Esophagus squamous epithelium (tissue), 5 donors: Measurements from ENCODE around the gene PKP4. TPM values are rescaled to one million over a fixed set of nuclear protein-coding genes. Genes with fewer than 3 reads are reported as not detected.
A peak's percentile ranks its signal among the peaks of the same experiment; 100 is the strongest.

Experiments used
- DNase-seq: peaks from one replicate; lab custom pipeline; 2025; lab: John Stamatoyannopoulos, UW
- H3K27ac ChIP-seq, 4 donors: fragments of 200-600 bp; sonication (generic); one replicate each; pipeline ENCODE4 v1.5.1; 2016 to 2019; ENCODE audit warnings: mild to moderate bottlenecking in 1 of 4
- H3K27me3 ChIP-seq, 4 donors: fragments of 200-600 bp; sonication (generic); 1 replicate in 3 of 4; 2 replicates in 1 of 4; pipeline versions ENCODE4 v1.5.1 to v1.6.0; 2017 to 2021; ENCODE audit warnings: antibody characterized with exemption in 1 of 4
- H3K36me3 ChIP-seq, 3 donors: fragments of 200-600 bp; sonication (generic); one replicate each; pipeline ENCODE4 v1.5.1; 2016 to 2019
- H3K4me1 ChIP-seq, 3 donors: fragments of 200-600 bp; sonication (generic); one replicate each; pipeline ENCODE4 v1.5.1; 2017 to 2019
- H3K4me3 ChIP-seq, 4 donors: fragments of 200-600 bp; sonication (generic); 1 replicate in 3 of 4; 2 replicates in 1 of 4; pipeline ENCODE4 v1.5.1; 2016 to 2019; ENCODE audit warnings: mild to moderate bottlenecking in 2 of 4, moderate library complexity in 1 of 4
- H3K9me3 ChIP-seq, 3 donors: fragments of 200-600 bp; sonication (generic); one replicate each; pipeline ENCODE4 v1.5.1; 2016 to 2019
- CTCF ChIP-seq, 6 experiments: fragments of 450-650 bp in 4 of 6; fragments of 200-600 bp in 2 of 6; sonication (generic) in 2 of 6; IDR thresholded peaks; one replicate each; pipeline ENCODE4 v1.5.1; 2016 to 2019; ENCODE audit warnings: antibody characterized with exemption in 6 of 6, mild to moderate bottlenecking in 4 of 6, moderate library complexity in 4 of 6
- POLR2A ChIP-seq, 4 donors: fragments of 450-650 bp; IDR thresholded peaks; one replicate each; pipeline ENCODE4 v1.6.1; 2017; ENCODE audit warnings: antibody characterized with exemption in 4 of 4, mild to moderate bottlenecking in 4 of 4, moderate library complexity in 3 of 4
- WGBS, 2 donors: methylation state at CpG; one replicate each; pipeline ENCODE4 v1.1.5; 2018; 5-methylcytosine and 5-hydroxymethylcytosine counted together
- intact Hi-C: fragments of 100-400 bp; cut with DNase I; formaldehyde crosslinking; loops from one replicate; pipeline ENCODE4 v1.15.0; 2022
- total RNA-seq, 4 donors: library from RNA; depleted of rRNA; stranded (reverse); fragments of >200 nt; gene quantifications; one replicate each; pipeline ENCODE4 v1.1.0, GENCODE V29; 2016
- donor health status: DM: yes; HTN: yes; CAD: no.

The PKP4 gene
- total RNA-seq, 4 donors from 2014 or later: 36.3 to 77.1 (median 46.6) TPM

GRCh38 chr2:158586491-158586890 is 129.7 kb downstream of the PKP4 start:
- Histone ChIP-seq H3K4me3 (no peak overlapping the region), H3K9me3 (no peaks in the 10 kb centered on the region), H3K27me3 (no peaks in the 10 kb centered on the region), H3K27ac (no peak overlapping the region), H3K4me1 (no peaks in the 10 kb centered on the region), H3K36me3 (peaks cover 0 to 19% (median 3%) of the 10 kb centered on the region in 3 donors)
- intact Hi-C loops: no loop called here
- WGBS, 2 donors: 56 to 59% methylated on average over 3 of the region's 3 CpGs
- no peak for DNase-seq
- TF ChIP-seq POLR2A (IDR thresholded peaks at IDR 0.05) (no peak), CTCF (IDR thresholded peaks at IDR 0.05) (no peak)

DNA sequence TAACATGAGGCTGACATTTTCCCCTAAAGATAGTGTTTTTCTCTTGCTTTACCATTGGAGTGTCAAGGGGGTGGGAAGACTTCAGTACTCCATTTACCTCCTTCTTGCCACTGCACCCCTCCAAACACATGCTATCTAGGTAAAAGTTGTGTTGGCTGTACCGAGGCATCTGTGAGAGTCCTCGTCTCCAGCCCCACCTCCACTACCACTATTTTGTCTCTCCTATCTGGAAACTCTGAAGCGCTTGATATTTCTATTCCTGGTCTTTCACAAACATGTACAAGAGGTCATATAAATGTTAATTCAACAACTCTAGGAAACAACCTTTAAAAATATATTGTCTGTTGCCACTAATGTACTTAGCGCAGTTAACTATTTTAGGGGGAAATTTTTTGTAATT is 132.6 kb downstream of the PKP4 start:
- intact Hi-C loops: no loop called here
- no peak for TF ChIP-seq POLR2A (IDR thresholded peaks at IDR 0.05)
- TF ChIP-seq CTCF (IDR thresholded peaks at IDR 0.05): no peak
- 91 to 97% methylated on average over 4 of the region's 4 CpGs for WGBS, 2 donors

DNA sequence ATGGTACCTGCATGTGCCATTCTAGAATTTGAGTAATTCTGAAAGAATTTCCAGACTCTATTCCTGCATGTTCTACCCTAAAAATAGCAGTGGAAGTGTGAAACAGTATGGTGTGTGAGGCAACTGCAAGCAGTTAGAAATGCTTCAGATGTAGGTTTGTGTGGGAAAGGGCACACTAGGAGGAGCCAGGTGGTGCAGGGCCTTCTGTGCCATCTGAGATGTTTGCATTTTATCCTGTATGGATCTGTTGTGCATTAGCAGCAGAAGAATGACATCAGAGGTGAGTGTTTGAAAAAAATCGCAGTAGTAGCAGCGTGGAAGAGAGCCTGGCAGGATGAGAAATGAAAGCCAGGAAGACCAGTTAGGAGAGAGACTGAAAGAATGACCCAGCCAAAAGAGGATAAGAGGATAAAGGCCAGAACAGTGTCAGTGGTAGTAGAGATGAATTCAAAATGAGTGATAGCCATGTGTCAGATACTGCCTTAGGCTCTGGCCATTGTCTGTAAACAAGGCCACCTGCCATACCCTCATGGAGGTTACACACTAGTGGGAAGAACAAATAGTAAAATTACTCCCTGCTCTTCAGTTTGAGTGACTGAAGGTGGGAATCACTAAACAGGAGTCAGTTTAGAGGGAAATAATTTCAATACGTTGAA is 142.2 kb downstream of the PKP4 start:
- peak overlapping the region in 1 of 4 donors; percentile 0 for H3K27ac ChIP-seq
- no peak for DNase-seq
- no peak overlapping the region for H3K4me3 ChIP-seq
- TF ChIP-seq POLR2A (IDR thresholded peaks at IDR 0.05) (no peak), CTCF (IDR thresholded peaks at IDR 0.05) (no peak)
- H3K36me3 ChIP-seq: peaks cover 0 to 12% (median 0%) of the 10 kb centered on the region in 3 donors
- intact Hi-C loops: no loop called here
- H3K9me3 ChIP-seq: no peaks in the 10 kb centered on the region
- peaks cover 0 to 23% (median 0%) of the 10 kb centered on the region in 3 donors for H3K4me1 ChIP-seq
- WGBS, 2 donors: 67 to 75% methylated on average over 3 of the region's 3 CpGs
- H3K27me3 ChIP-seq: no peaks in the 10 kb centered on the region

More for the DNA sequence above, 132.6 kb downstream of the PKP4 start:
- Histone ChIP-seq H3K4me3 (no peak overlapping the region), H3K9me3 (no peaks in the 10 kb centered on the region), H3K4me1 (no peaks in the 10 kb centered on the region), H3K36me3 (peaks cover 0 to 1% (median 0%) of the 10 kb centered on the region in 3 donors), H3K27ac (no peak overlapping the region), H3K27me3 (no peaks in the 10 kb centered on the region)
- DNase-seq: no peak

DNA sequence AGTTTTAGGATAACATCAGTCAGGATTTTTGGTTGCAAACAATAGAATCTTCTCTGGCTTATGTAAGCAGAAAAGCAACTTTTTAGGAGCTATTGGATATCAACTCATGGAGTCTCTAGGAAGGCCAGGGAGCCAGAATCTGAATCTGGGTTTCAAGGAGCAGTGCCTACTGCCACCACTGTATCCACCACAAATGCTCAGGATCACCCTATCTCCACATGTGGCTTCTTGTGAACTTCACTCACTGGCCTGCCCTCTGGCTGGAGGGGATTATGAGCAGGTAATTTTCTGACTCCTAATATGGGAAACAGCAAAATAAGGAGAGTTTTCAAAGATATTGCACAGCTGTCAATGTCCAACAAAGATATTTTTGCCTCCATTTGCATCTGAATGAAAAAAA is 142.9 kb downstream of the PKP4 start:
- Histone ChIP-seq H3K4me3 (no peak overlapping the region), H3K9me3 (no peaks in the 10 kb centered on the region), H3K36me3 (peaks cover 0 to 17% (median 0%) of the 10 kb centered on the region in 3 donors), H3K27me3 (no peaks in the 10 kb centered on the region), H3K27ac (peak overlapping the region in 3 of 4 donors; percentile 0 to 12 (median 7)), H3K4me1 (peaks cover 0 to 23% (median 0%) of the 10 kb centered on the region in 3 donors)
- no peak for DNase-seq
- intact Hi-C loops: no loop called here
- TF ChIP-seq POLR2A (IDR thresholded peaks at IDR 0.05) (no peak), CTCF (IDR thresholded peaks at IDR 0.05) (no peak)

DNA sequence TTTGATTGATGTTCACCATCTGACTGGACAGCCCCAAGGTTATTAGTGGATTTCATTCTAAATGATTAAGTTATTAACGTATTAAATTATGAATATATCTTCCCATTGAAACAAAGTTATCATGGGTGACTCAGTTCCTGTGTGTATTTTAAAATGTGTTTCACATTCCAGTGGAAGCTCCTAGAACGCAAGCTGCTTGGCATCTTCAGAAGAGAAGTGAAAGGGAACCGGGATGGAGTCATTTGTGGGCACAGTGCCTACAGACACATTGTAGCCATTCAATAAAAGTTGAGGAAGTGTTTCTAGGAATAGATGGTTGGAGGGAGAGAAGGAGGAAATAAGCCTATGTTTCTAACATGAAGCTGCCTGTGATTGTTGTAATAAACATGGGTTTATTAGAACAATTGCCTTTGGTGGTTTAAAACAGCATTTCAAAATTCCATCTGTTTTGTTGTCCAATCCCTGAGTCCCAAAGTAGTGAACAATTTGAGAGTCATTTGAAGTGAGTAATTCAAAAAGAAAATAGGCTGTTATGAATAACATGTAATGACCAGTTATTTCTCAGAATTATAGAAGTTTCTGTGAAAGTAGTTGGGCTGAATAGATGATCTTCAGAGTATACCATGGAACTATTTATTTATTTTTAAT is 143.5 kb downstream of the PKP4 start:
- no peak for DNase-seq

More for the DNA sequence above, 143.5 kb downstream of the PKP4 start:
- peak overlapping the region in 3 of 4 donors; percentile 0 to 12 (median 7) for H3K27ac ChIP-seq
- no peaks in the 10 kb centered on the region for H3K9me3 ChIP-seq
- intact Hi-C loops: no loop called here
- no peaks in the 10 kb centered on the region for H3K27me3 ChIP-seq
- H3K4me1 ChIP-seq: peaks cover 0 to 23% (median 0%) of the 10 kb centered on the region in 3 donors
- TF ChIP-seq CTCF (IDR thresholded peaks at IDR 0.05): no peak
- no peak for TF ChIP-seq POLR2A (IDR thresholded peaks at IDR 0.05)
- H3K4me3 ChIP-seq: no peak overlapping the region
- H3K36me3 ChIP-seq: peaks cover 0 to 21% (median 0%) of the 10 kb centered on the region in 3 donors
- WGBS, 2 donors: 11 to 19% methylated on average over 3 of the region's 3 CpGs
